SH-SY5Y (cell line): ENCODE results near the gene CIZ1.

Source experiments
- GATA2 ChIP-seq: IDR thresholded peaks from 2 replicates; pipeline ENCODE4 v1.6.1; 2011; ENCODE audit warnings: mild to moderate bottlenecking, low read depth, low read length
- GATA3 ChIP-seq: IDR thresholded peaks from 2 replicates; pipeline ENCODE4 v1.6.1; 2011; ENCODE audit warnings: low read depth, mild to moderate bottlenecking, low read length, moderate library complexity

- no peak for TF ChIP-seq GATA2
- TF ChIP-seq GATA3: no peak
Observed at GRCh38 chr9:128203024-128203706, 11.8 kb upstream of the CIZ1 start, which contains the start of gene DNM1.
